Measurements from ENCODE around the gene TANGO2. TPM values are rescaled to one million over a fixed set of nuclear protein-coding genes. Genes with fewer than 3 reads are reported as not detected.

Gene TANGO2
- total RNA-seq, 1 experiment from 2014 or later, result 14.6 TPM

DNA sequence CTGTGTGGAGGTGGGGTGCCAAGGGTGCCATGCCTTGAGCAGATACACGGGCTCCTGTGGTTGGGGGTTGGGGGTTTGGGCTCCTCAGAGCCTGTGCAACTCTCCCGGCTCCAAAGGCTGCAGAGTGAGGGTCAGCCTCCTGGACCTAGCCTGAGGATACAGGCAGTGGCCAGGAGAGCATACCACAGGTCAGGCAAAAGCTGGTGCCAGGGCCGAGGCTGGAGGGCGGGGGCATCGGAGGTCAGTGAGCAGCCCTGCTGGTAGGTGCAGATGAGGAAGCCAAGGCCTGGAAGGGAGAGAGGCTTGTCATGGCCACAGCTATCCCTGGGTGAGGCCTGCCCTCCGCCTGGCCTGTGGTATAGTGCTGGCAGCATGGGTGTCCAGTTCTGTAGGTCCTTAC lies 33.6 kb downstream of the TANGO2 start:
- Histone ChIP-seq H3K79me2 (ENCODE audit: insufficient read depth, low read length) (no peaks in the 10 kb centered on the region), H3K9me3 (ENCODE audit: control insufficient read depth, low read depth, low read length) (no peaks in the 10 kb centered on the region), H3K4me2 (ENCODE audit: insufficient read depth, insufficient read length, low read length) (no peak overlapping the region), H3K9ac (ENCODE audit: extremely low read depth, insufficient read length, low read length) (no peak overlapping the region), H2AK5ac (ENCODE audit: insufficient read length, low read length) (no peak overlapping the region), H2BK120ac (ENCODE audit: low read depth, low read length, poor library complexity, severe bottlenecking) (no peak overlapping the region), H4K20me1 (ENCODE audit: control insufficient read depth, insufficient read depth, insufficient read length) (no peaks in the 10 kb centered on the region), H3T11ph (ENCODE audit: low read length) (no peak overlapping the region), H3K18ac (ENCODE audit: insufficient read length, low read depth, low read length) (no peak overlapping the region), H2AFZ (ENCODE audit: low read length) (no peak overlapping the region), H3K14ac (ENCODE audit: insufficient read depth, low read length) (no peak overlapping the region), H2BK5ac (ENCODE audit: insufficient read length, low read length) (no peak overlapping the region), H3K79me1 (ENCODE audit: insufficient read depth, low read depth, low read length, poor library complexity, severe bottlenecking) (no peaks in the 10 kb centered on the region), H3K27me3 (ENCODE audit: insufficient read depth, low read length) (no peaks in the 10 kb centered on the region), H2BK15ac (ENCODE audit: low read depth, low read length) (no peak overlapping the region), H3K56ac (ENCODE audit: insufficient read length, low read depth, low read length) (no peak overlapping the region), H3K23me2 (ENCODE audit: insufficient read length, low read depth, low read length, poor library complexity, severe bottlenecking) (no peaks in the 10 kb centered on the region), H4K91ac (ENCODE audit: insufficient read length, low read depth, low read length) (no peak overlapping the region), H2BK20ac (ENCODE audit: low read depth, low read length, poor library complexity, severe bottlenecking) (no peak overlapping the region), H2BK12ac (ENCODE audit: insufficient read length, low read depth, low read length) (no peak overlapping the region), H3K23ac (ENCODE audit: insufficient read length, low read depth, low read length) (no peak overlapping the region), H3K4ac (ENCODE audit: low read depth, low read length) (no peak overlapping the region), H3K4me1 (ENCODE audit: insufficient read depth, low read length) (no peaks in the 10 kb centered on the region), H4K5ac (ENCODE audit: insufficient read length, low read depth, low read length) (no peak overlapping the region), H4K8ac (replicated peaks; ENCODE audit: insufficient read length, low read depth, low read length) (no peak overlapping the region), H3K27ac (ENCODE audit: insufficient read length, low read depth, low read length) (no peak overlapping the region)
- DNase-seq, result no peak
- Mint-ChIP-seq H3K27me3 (ENCODE audit: low read depth) (no peaks in the 10 kb centered on the region; the same call in 1 of the 2 replicates), H3K36me3 (ENCODE audit: insufficient read depth in 1 of 3, low read depth in 3 of 3) (peaks cover 0 to 10% (median 0%) of the 10 kb centered on the region in 3 experiments; a peak in 4 of 7 replicates), H3K4me1 (no peaks in the 10 kb centered on the region), H3K27ac (no peak overlapping the region), H3K4me3 (no peak overlapping the region; a peak in 1 of 5 replicates), H3K9me3 (no peaks in the 10 kb centered on the region; a peak in 1 of 5 replicates)
- TF ChIP-seq, protein P1, sequence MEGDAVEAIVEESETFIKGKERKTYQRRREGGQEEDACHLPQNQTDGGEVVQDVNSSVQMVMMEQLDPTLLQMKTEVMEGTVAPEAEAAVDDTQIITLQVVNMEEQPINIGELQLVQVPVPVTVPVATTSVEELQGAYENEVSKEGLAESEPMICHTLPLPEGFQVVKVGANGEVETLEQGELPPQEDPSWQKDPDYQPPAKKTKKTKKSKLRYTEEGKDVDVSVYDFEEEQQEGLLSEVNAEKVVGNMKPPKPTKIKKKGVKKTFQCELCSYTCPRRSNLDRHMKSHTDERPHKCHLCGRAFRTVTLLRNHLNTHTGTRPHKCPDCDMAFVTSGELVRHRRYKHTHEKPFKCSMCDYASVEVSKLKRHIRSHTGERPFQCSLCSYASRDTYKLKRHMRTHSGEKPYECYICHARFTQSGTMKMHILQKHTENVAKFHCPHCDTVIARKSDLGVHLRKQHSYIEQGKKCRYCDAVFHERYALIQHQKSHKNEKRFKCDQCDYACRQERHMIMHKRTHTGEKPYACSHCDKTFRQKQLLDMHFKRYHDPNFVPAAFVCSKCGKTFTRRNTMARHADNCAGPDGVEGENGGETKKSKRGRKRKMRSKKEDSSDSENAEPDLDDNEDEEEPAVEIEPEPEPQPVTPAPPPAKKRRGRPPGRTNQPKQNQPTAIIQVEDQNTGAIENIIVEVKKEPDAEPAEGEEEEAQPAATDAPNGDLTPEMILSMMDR (conservative IDR thresholded peaks at IDR 0.05), result no peak
- no CpG with 5 or more reads among the region's 6 CpGs for WGBS (ENCODE audit: extremely low coverage, insufficient read length, low lambda C conversion rate)
